ENCODE data around the gene TMEM161A. TPM values are rescaled to one million over a fixed set of nuclear protein-coding genes. Genes with fewer than 3 reads are reported as not detected.

The TMEM161A gene
- total and polyA plus RNA-seq, 9 of the 15 experiments (the other 6 are each of a cell fraction or from before 2014, with no cell fraction given): 0.63 to 92.3 (median 38.9) TPM

GRCh38 chr19:19181488-19181998 is 43.3 kb upstream of the TMEM161A start:
- CTCF ChIA-PET (ENCODE audit: low intra/inter-chr PET ratio): no interaction called here
- ATAC-seq (no peak), DNase-seq (ENCODE audit: extremely low read depth in 1 of 4, low spot score in 3 of 4) (no peak), FAIRE-seq (no peak)
- POLR2A ChIA-PET: interaction anchor here (0.6 kb wide), 1 partner anchor 38 kb away, joined by 3 read pairs; no protein-coding TSS in a partner anchor
- Histone ChIP-seq H4K20me1 (replicated peaks; ENCODE audit: control insufficient read depth, insufficient read depth, low read length) (no peaks in the 10 kb centered on the region), H3K9ac (ENCODE audit: insufficient read depth in 1 of 2, low read depth in 2 of 2, low read length in 2 of 2) (peak overlapping the region in 1 of 2 experiments; percentile 71; a peak in 1 of 4 replicates), H3K27me3 (ENCODE audit: control insufficient read depth in 2 of 2, insufficient read depth in 2 of 2, low read length in 2 of 2) (no peaks in the 10 kb centered on the region), H3K4me2 (ENCODE audit: insufficient read depth, low read length) (no peak overlapping the region), H3K9me3 (replicated peaks; ENCODE audit: control insufficient read depth, insufficient read depth, low read depth, low read length) (no peaks in the 10 kb centered on the region; the same call in 1 of the 2 replicates), H3K4me3 (no peak overlapping the region), H3K4me1 (replicated peaks in 1 of 2; ENCODE audit: control insufficient read depth in 2 of 2, insufficient read depth in 2 of 2, low read length in 2 of 2) (peaks cover 11 to 34% of the 10 kb centered on the region in 2 experiments; a peak in 4 of 5 replicates), H3K36me3 (ENCODE audit: control insufficient read depth, insufficient read depth, low read length) (peaks cover 42% of the 10 kb centered on the region; the same call in 1 of the 3 replicates), H3K9me1 (ENCODE audit: control insufficient read depth, insufficient read depth, low read length) (peaks cover 9% of the 10 kb centered on the region), H3K27ac (ENCODE audit: extremely low read depth, low read depth, low read length) (no peak overlapping the region), H3K79me2 (ENCODE audit: control insufficient read depth, insufficient read depth, low read length) (no peaks in the 10 kb centered on the region), H2AFZ (ENCODE audit: low read depth, low read length) (no peak overlapping the region)
- BruUV-seq (replicated peaks): no TSS peak
- TF ChIP-seq MXD1 (CRISPR knock-in tag; IDR thresholded peaks at IDR 0.05; ENCODE audit: borderline replicate concordance, poor library complexity, severe bottlenecking) (no peak), ZNF584 (CRISPR knock-in tag; IDR thresholded peaks at IDR 0.05; ENCODE audit: low read depth) (no peak)
- in situ Hi-C loops (cut with MboI) (no loop called here), intact Hi-C loops (cut with micrococcal nuclease) (no loop called here)
- 74% methylated on average over 8 of the region's 9 CpGs for WGBS (ENCODE audit: insufficient coverage, low coverage, missing lambda C conversion rate)
